HepG2 (cell line): ENCODE results near the gene CSNK1D. TPM values are rescaled to one million over a fixed set of nuclear protein-coding genes. Genes with fewer than 3 reads are reported as not detected.

Experiments used
- CBX2 ChIP-seq, 2 experiments: fragments of 200-600 bp in 1 of 2; sonication (generic); formaldehyde crosslinking in 1 of 2; IDR thresholded peaks; 2 replicates each; pipeline versions ENCODE4 v1.7.0 to v1.8.1; 2018 to 2022; ENCODE audit warnings: low read depth in 2 of 2, low read length in 1 of 2, mild to moderate bottlenecking in 1 of 2, missing genetic modification reagents in 1 of 2
- CHD4 ChIP-seq: fragments of 200-600 bp; sonication (generic); IDR thresholded peaks from 2 replicates; pipeline ENCODE4 v1.7.0; 2017; ENCODE audit warnings: mild to moderate bottlenecking, low read length, borderline replicate concordance
- GZF1 ChIP-seq: sonication (generic); formaldehyde crosslinking; IDR thresholded peaks from 2 replicates; pipeline ENCODE4 v1.5.1; 2020; ENCODE audit warnings: mild to moderate bottlenecking, missing genetic modification reagents
- MAFF ChIP-seq: IDR thresholded peaks from 2 replicates; pipeline ENCODE4 v1.6.1; 2011; ENCODE audit warnings: low read depth, low read length, improper control_type of control experiment
- NONO ChIP-seq, 2 experiments: fragments of 450-650 bp in 1 of 2; sonication (generic) in 1 of 2; formaldehyde crosslinking in 1 of 2; IDR thresholded peaks in 1 of 2; conservative IDR thresholded peaks in 1 of 2; 2 replicates each; pipeline versions ENCODE4 v1.6.1 to v1.8.0; 2017 to 2022; ENCODE audit warnings: mild to moderate bottlenecking in 1 of 2, missing genetic modification reagents in 1 of 2, moderate library complexity in 1 of 2
- NR2F6 ChIP-seq, 2 experiments: IDR thresholded peaks; 2 replicates each; pipeline ENCODE4 v1.6.1; 2016; ENCODE audit warnings: antibody characterized with exemption in 1 of 2, mild to moderate bottlenecking in 1 of 2
- PAX8 ChIP-seq: sonication (generic); formaldehyde crosslinking; IDR thresholded peaks from 2 replicates; pipeline ENCODE4 v1.8.0; 2022; ENCODE audit warnings: mild to moderate bottlenecking, missing genetic modification reagents, borderline replicate concordance
- SMAD1 ChIP-seq: sonication (generic); formaldehyde crosslinking; IDR thresholded peaks from 2 replicates; pipeline ENCODE4 v1.4.0; 2020; ENCODE audit warnings: missing genetic modification reagents, low read depth, mild to moderate bottlenecking, borderline replicate concordance
- TEAD2 ChIP-seq: sonication (generic); formaldehyde crosslinking; IDR thresholded peaks from 2 replicates; pipeline ENCODE4 v1.9.0; 2021; ENCODE audit warnings: missing genetic modification reagents
- THAP9 ChIP-seq: sonication (generic); formaldehyde crosslinking; IDR thresholded peaks from 2 replicates; pipeline ENCODE4; 2020; ENCODE audit warnings: missing genetic modification reagents, mild to moderate bottlenecking, borderline replicate concordance
- TIGD3 ChIP-seq: sonication (generic); formaldehyde crosslinking; IDR thresholded peaks from 2 replicates; pipeline ENCODE4 v1.5.1; 2020; ENCODE audit warnings: mild to moderate bottlenecking, missing genetic modification reagents, borderline replicate concordance
- ZC3H13 ChIP-seq: sonication (generic); formaldehyde crosslinking; IDR thresholded peaks from 2 replicates; pipeline ENCODE4 v1.8.1; 2023; ENCODE audit warnings: mild to moderate bottlenecking, missing genetic modification reagents, moderate library complexity
- ZFP41 ChIP-seq: sonication (generic); formaldehyde crosslinking; IDR thresholded peaks from 2 replicates; pipeline ENCODE4 v1.4.0; 2020; ENCODE audit warnings: mild to moderate bottlenecking, missing genetic modification reagents, borderline replicate concordance
- ZNF275 ChIP-seq: sonication (generic); formaldehyde crosslinking; IDR thresholded peaks from 2 replicates; pipeline ENCODE4 v1.8.0; 2022; ENCODE audit warnings: missing genetic modification reagents, mild to moderate bottlenecking, inconsistent platforms, borderline replicate concordance
- ZNF468 ChIP-seq: sonication (generic); formaldehyde crosslinking; IDR thresholded peaks from 2 replicates; pipeline ENCODE4 v1.8.0; 2022; ENCODE audit warnings: mild to moderate bottlenecking, moderate library complexity, missing genetic modification reagents
- ZNF530 ChIP-seq: sonication (generic); formaldehyde crosslinking; IDR thresholded peaks from 2 replicates; pipeline ENCODE4 v1.5.0; 2020; ENCODE audit warnings: low read depth, mild to moderate bottlenecking, missing genetic modification reagents
- ZNF557 ChIP-seq: sonication (generic); formaldehyde crosslinking; IDR thresholded peaks from 2 replicates; pipeline ENCODE4 v1.4.0; 2020; ENCODE audit warnings: missing genetic modification reagents
- ZNF615 ChIP-seq: sonication (generic); formaldehyde crosslinking; IDR thresholded peaks from 2 replicates; pipeline ENCODE4 v1.5.0; 2020; ENCODE audit warnings: mild to moderate bottlenecking, missing genetic modification reagents, borderline replicate concordance
- ZNF670 ChIP-seq: sonication (generic); formaldehyde crosslinking; IDR thresholded peaks from 2 replicates; pipeline ENCODE4 v1.8.0; 2022; ENCODE audit warnings: mild to moderate bottlenecking, missing genetic modification reagents, borderline replicate concordance
- ZSCAN12 ChIP-seq: sonication (generic); formaldehyde crosslinking; IDR thresholded peaks from 2 replicates; pipeline ENCODE4 v1.9.0; 2021; ENCODE audit warnings: mild to moderate bottlenecking, missing genetic modification reagents
- polyA plus RNA-seq, 8 experiments: library from polyadenylated mRNA; depleted of rRNA in 3 of 8; stranded (reverse) in 7 of 8; unstranded in 1 of 8; fragments of >200 nt; fragmentation: Illumina TruSeq in 4 of 8; extraction: Trizol in 4 of 8; gene quantifications; 2 replicates each; pipeline versions ENCODE4 v1.2.1 to v1.2.3, GENCODE V29; 2011 to 2016; ENCODE audit warnings: low read depth in 4 of 8, missing spikeins in 1 of 8, mixed read lengths in 1 of 8; ENCODE audit not compliant: insufficient read depth in 1 of 8
- total RNA-seq, 5 experiments: library from RNA; depleted of rRNA; stranded (reverse); fragments of >200 nt; fragmentation: Illumina TruSeq; extraction: Trizol; gene quantifications; 2 replicates each; pipeline ENCODE4 v1.2.3, GENCODE V29; 2016; ENCODE audit warnings: low read depth in 1 of 5

CSNK1D gene
- total and polyA plus RNA-seq, 2 of the 13 experiments (the other 11 are each of a cell fraction or from before 2014, with no cell fraction given), result 31.5 to 128 TPM

- TF ChIP-seq ZNF615 (CRISPR knock-in tag) (no peak), THAP9 (CRISPR knock-in tag) (peak; percentile 72; the same call in 1 of the 2 replicates), ZNF670 (peak; percentile 96), MAFF (peak; percentile 36; the same call in 1 of the 2 replicates), PAX8 (CRISPR knock-in tag) (0 out of 2 replicates have a peak, but pooled peaks have one; percentile 56), ZSCAN12 (CRISPR knock-in tag) (peak; percentile 55; the same call in 1 of the 2 replicates), TIGD3 (CRISPR knock-in tag) (0 out of 2 replicates have a peak, but pooled peaks have one; percentile 24), TEAD2 (CRISPR knock-in tag) (no peak), CBX2 (IDR thresholded peaks at IDR 0.05; ENCODE audit: low read depth, low read length) (no peak), CBX2 (CRISPR knock-in tag; IDR thresholded peaks at IDR 0.05; ENCODE audit: low read depth) (no peak), NONO (IDR thresholded peaks at IDR 0.05) (no peak), NONO (CRISPR knock-in tag; conservative IDR thresholded peaks at IDR 0.05) (peak; percentile 78), GZF1 (peak; percentile 67; the same call in 1 of the 2 replicates), ZNF530 (CRISPR knock-in tag) (no peak), NR2F6 (IDR thresholded peaks at IDR 0.05) (peak; percentile 95), NR2F6 (CRISPR knock-in tag; IDR thresholded peaks at IDR 0.05) (peak; percentile 99), ZFP41 (CRISPR knock-in tag) (no peak), ZNF468 (CRISPR knock-in tag) (no peak), ZNF275 (peak; percentile 98), SMAD1 (CRISPR knock-in tag) (no peak), ZC3H13 (CRISPR knock-in tag) (0 out of 2 replicates have a peak, but pooled peaks have one; percentile 45), ZNF557 (CRISPR knock-in tag) (0 out of 2 replicates have a peak, but pooled peaks have one; percentile 50), CHD4 (peak; percentile 88; the same call in 1 of the 2 replicates)
These were observed 5.7 kb downstream of the CSNK1D start (continued) for GRCh38 chr17:82267575-82268379.
